Activated CD8-positive, alpha-beta T cell treated with anti-CD3 and anti-CD28 coated beads, Interleukin-2, amount 10 ng/mL, durations not matched to agents 7 days and 5 days (primary cell): ENCODE data around the gene VPS51. TPM values are rescaled to one million over a fixed set of nuclear protein-coding genes. Genes with fewer than 3 reads are reported as not detected.
A peak's percentile ranks its signal among the peaks of the same experiment; 100 is the strongest.

Experiments used
- ATAC-seq: fragments of 150-1000 bp; cut with Tn5 transposase; one replicate; pipeline ENCODE4 v1.10.0; 2021; ENCODE audit warnings: moderate library complexity
- CTCF ChIA-PET: fragments of 350-600 bp; sonication (Branson Sonifier 250); formaldehyde crosslinking; loops from one replicate; lab custom pipeline; 2021; ENCODE audit warnings: antibody characterized with exemption; lab: Charles Lee
- POLR2A ChIA-PET: fragments of 350-600 bp; sonication (Branson Sonifier 250); formaldehyde crosslinking; loops from one replicate; lab custom pipeline; 2021; ENCODE audit warnings: antibody characterized with exemption; lab: Charles Lee
- DNase-seq: peaks from one replicate; pipeline ENCODE4 v3.0.0-alpha.2; 2020
- H3K27ac Mint-ChIP-seq: one replicate; pipeline ENCODE4 v1.8.0; 2021; ENCODE audit warnings: mild to moderate bottlenecking, mixed read lengths
- H3K27me3 Mint-ChIP-seq: one replicate; pipeline ENCODE4 v1.8.0; 2021; ENCODE audit warnings: low read depth, mixed read lengths
- H3K36me3 Mint-ChIP-seq: one replicate; pipeline ENCODE4 v1.8.0; 2021; ENCODE audit warnings: low read depth, mixed read lengths
- H3K4me1 Mint-ChIP-seq: one replicate; pipeline ENCODE4 v1.8.0; 2021; ENCODE audit warnings: low read depth, mixed read lengths
- H3K4me3 Mint-ChIP-seq: one replicate; pipeline ENCODE4 v1.8.0; 2021; ENCODE audit warnings: mild to moderate bottlenecking, mixed read lengths
- H3K9me3 Mint-ChIP-seq: one replicate; pipeline ENCODE4 v1.8.0; 2022; ENCODE audit warnings: mixed read lengths; ENCODE audit not compliant: insufficient read depth
- total RNA-seq, 2 experiments: library from RNA; stranded (reverse); gene quantifications; one replicate each; pipeline ENCODE4 v1.2.3, GENCODE V29; 2021

VPS51 gene
- total RNA-seq, 2 experiments from 2014 or later = 116 to 131 TPM

DNA sequence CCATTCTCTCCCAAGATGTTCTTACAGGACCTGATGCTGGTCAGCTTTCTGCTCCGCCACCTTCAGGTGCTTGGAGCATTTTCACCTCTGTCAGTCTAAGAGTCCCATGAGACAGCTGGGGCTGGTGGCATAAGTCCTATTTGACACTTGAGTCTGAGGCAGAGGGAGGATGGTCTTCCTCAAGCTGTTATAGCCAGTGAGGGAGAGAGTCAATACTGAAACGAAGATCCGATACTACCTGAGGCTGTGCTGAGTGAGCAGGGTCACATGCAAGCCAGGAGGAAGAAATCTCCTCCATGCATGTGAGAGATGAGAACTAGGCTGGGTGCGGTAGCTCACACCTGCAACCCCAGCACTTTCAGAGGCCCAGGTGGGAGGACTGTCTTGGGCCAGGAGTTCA lies 6.4 kb upstream of the VPS51 start:
- ATAC-seq (no peak), DNase-seq (no peak)
- Mint-ChIP-seq H3K4me1 (peaks cover 12% of the 10 kb centered on the region), H3K4me3 (no peak overlapping the region), H3K27ac (no peak overlapping the region), H3K27me3 (no peaks in the 10 kb centered on the region), H3K36me3 (peaks cover 30% of the 10 kb centered on the region), H3K9me3 (no peaks in the 10 kb centered on the region)
- POLR2A ChIA-PET = interaction anchor here (1.2 to 1.7 kb wide), 2 partner anchors 14 to 33 kb away, joined by 3 to 4 read pairs; partner anchors contain the start of genes FAU and MRPL49
- CTCF ChIA-PET = interaction anchor here (1.3 to 1.5 kb wide), 2 partner anchors 11 to 146 kb away, joined by 3 to 6 read pairs; no protein-coding TSS in a partner anchor

DNA sequence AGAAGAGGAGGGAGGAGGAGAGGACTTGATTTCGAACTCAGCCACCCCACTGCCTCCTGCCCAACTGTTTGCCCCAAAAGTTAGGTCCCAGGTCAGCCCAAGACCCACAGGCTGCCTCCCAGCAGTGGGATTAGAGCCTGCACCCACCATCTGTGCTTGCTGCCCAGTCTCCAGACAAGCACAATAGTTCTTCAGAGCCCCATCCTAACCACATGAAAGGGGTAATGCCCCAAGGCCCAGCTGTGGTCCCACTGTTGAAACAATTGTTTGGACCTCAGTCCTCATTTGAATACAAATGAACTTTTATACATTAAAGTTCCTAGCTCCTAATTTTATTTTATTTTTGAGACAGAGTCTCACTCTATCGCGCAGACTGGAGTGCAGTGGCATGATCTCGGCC lies 5.4 kb upstream of the VPS51 start:
- POLR2A ChIA-PET = interaction anchor here (1.2 kb wide), 1 partner anchor 21 kb away, joined by 3 read pairs; no protein-coding TSS in a partner anchor
- no peak overlapping the region for H3K4me3 Mint-ChIP-seq

DNA sequence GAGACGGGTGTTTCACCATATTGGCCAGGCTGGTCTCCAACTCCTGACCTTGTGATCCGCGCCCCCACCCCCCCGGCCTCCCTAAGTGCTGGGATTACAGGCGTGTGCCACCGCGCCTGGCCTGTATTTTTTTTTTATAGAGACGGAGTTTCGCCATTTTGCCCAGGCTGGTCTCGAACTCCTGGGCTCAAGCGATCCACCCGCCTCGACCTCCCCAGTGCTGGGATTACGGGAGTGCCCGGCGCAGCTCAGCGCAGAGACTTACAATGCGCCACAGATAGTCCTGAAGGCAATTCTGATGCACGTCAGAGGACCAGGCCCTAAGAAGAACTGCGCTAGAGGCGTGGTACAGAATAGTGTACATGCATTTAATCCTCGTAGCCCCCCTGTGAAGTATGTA lies 587 bp upstream of the VPS51 start:
- ChIA-PET POLR2A (interaction anchor here (0.6 to 2.9 kb wide), 11 partner anchors 9 to 131 kb away, joined by 3 to 30 read pairs (median 6); partner anchors contain the start of genes CDCA5, FAU, MRPL49 and SYVN1), CTCF (interaction anchor here (0.6 to 7.8 kb wide), 9 partner anchors 10 to 226 kb away, joined by 3 to 117 read pairs (median 8); partner anchors contain the start of genes CDCA5, TM7SF2 and ZNHIT2)
- Mint-ChIP-seq H3K36me3 (peaks cover 9% of the 10 kb centered on the region), H3K9me3 (no peaks in the 10 kb centered on the region), H3K4me3 (peak overlapping the region; percentile 93), H3K4me1 (peaks cover 20% of the 10 kb centered on the region), H3K27me3 (no peaks in the 10 kb centered on the region), H3K27ac (peak overlapping the region; percentile 98)
- DNase-seq (no peak), ATAC-seq (no peak)

More for the DNA sequence above, 5.4 kb upstream of the VPS51 start:
- DNase-seq (no peak), ATAC-seq (no peak)
- CTCF ChIA-PET = interaction anchor here (1.3 to 2.3 kb wide), 4 partner anchors 12 to 147 kb away, joined by 3 to 6 read pairs (median 5); no protein-coding TSS in a partner anchor
- Mint-ChIP-seq H3K36me3 (peaks cover 29% of the 10 kb centered on the region), H3K4me1 (peaks cover 6% of the 10 kb centered on the region), H3K27ac (no peak overlapping the region), H3K27me3 (no peaks in the 10 kb centered on the region), H3K9me3 (no peaks in the 10 kb centered on the region)

DNA sequence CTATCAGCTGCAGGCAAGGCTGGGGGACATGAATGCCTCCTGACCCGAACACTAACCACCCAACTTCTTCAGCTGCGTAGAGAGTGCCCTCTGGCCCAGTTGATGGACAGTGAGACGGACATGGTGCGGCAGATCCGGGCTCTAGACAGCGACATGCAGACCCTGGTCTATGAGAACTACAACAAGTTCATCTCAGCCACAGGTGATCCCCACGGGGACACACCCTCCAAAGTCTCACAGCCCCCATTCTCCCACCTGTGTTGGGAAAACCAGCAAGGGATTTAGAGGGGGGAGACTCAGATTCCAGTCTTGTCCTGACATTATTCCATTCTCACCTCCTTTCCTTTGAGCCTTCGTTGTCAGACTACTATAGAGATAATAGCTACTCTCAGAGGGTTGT lies 912 bp downstream of the VPS51 start:
- Mint-ChIP-seq H3K4me3 (peak overlapping the region; percentile 93), H3K27me3 (no peaks in the 10 kb centered on the region), H3K9me3 (no peaks in the 10 kb centered on the region), H3K27ac (peak overlapping the region; percentile 98), H3K4me1 (peaks cover 20% of the 10 kb centered on the region), H3K36me3 (peaks cover 9% of the 10 kb centered on the region)
- ATAC-seq = no peak
- no peak for DNase-seq
- CTCF ChIA-PET = interaction anchor here (1.0 to 7.8 kb wide), 5 partner anchors 14 to 84 kb away, joined by 3 to 117 read pairs (median 4); partner anchors contain the start of genes SAC3D1, TM7SF2 and ZNHIT2
- POLR2A ChIA-PET = interaction anchor here (0.6 to 2.9 kb wide), 19 partner anchors 10 to 234 kb away, joined by 3 to 30 read pairs (median 5); partner anchors contain the start of genes ARL2, CDCA5, FAU and MRPL49

DNA sequence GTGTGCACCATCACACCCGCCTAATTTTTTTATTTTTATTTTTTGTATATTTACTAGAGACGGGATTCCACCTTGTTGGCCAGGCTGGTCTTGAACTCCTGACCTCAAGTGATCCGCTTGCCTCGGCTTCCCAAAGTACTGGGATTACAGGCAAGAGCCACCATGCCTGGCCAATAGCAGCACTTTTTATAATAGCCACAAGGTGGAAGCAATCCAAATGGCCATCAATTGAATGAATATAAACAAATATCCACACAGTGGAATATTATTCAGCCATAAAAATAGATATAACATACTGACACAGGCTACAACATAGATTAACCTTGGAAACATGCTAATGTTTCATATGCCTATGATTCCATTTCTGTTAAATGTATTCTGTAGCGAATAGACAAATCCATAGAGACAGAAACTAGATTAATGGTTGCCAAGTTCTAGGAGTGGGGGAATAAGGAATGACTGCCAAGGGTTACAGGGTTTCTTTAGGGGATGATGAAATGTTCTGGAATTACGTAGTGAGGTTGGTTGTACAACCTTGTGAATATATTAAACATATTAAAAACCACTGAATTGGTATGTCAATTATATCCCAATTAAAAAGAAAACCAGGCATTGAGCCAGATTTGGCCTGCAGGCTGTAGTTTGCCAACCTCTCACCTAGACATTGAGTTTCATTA lies 4.8 kb downstream of the VPS51 start:
- ChIA-PET CTCF (interaction anchor here (0.9 to 7.8 kb wide), 5 partner anchors 10 to 179 kb away, joined by 3 to 117 read pairs (median 9); partner anchors contain the start of genes TM7SF2 and ZNHIT2), POLR2A (interaction anchor here (1.0 to 1.5 kb wide), 3 partner anchors 8 to 34 kb away, joined by 3 to 6 read pairs (median 3); partner anchors contain the start of gene SYVN1)
- DNase-seq (no peak), ATAC-seq (no peak)
- Mint-ChIP-seq H3K27me3 (no peaks in the 10 kb centered on the region), H3K36me3 (peaks cover 24% of the 10 kb centered on the region), H3K4me1 (peaks cover 33% of the 10 kb centered on the region), H3K4me3 (no peak overlapping the region), H3K27ac (no peak overlapping the region), H3K9me3 (no peaks in the 10 kb centered on the region)

DNA sequence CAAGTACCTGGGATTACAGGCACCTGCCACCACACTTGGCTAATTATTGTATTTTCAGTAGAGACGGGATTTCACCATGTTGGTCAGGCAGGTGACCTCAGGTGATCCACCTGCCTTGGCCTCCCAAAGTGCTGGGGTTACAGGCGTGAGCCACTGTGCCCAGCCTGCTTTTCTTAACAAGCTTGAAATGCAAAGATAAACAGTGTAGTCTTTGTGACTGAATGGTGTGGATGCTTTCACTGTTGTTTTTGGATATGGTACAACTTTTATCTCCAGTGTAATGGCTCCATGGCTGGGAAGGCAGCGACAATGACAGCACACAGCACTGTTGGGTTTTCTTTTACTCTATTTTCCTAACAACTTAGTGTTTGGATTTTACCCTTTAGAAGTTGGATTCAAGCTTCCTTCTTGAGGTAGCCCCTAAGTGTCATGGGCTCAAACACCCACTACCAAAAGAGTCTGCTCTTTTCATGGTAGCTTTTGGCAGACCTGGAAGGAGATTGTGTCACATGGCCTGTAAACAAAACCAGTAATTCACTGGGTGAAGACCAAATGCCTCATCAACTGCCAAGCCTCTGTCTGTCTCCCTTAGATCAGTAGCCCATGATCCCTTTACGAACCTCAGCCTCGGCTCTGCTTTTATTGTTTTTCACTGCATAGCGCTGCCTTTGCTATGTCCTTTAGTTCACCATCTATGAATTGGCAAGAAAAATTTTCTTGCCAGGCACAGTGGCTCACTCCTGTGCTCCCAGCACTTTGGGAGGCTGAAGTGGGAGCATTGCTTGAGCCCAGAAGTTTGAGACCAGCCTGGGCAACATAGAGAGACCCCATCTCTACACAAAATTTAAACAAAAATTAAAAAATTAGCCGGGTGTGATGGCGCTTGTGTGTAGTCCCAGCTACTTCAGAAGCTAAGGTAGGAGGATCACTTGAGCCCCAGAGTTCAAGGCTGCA lies 6.4 kb downstream of the VPS51 start:
- Mint-ChIP-seq H3K27ac (no peak overlapping the region), H3K9me3 (no peaks in the 10 kb centered on the region), H3K36me3 (peaks cover 34% of the 10 kb centered on the region)

DNA sequence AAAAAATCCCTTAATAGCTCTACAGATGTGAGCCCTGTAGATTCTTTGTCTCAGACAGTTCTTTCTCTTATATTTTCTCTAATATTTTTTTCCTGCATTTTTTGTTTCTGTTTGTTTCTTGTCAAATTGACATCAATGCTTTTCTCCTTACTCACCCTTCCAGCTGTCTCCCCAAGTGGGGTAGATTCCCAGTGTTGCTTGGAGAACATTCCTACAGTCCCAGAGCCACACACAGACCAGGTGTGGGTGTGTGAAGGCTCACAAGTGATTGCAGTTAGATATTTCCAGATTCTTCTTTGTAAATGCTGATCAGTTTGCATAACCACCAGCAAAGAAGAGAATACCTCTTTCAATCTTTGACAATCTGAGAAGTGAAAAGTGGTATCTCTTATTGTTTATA lies 7.5 kb downstream of the VPS51 start:
- no peaks in the 10 kb centered on the region for H3K27me3 Mint-ChIP-seq
- H3K4me3 Mint-ChIP-seq = no peak overlapping the region
- ChIA-PET POLR2A (interaction anchor here (0.6 to 2.6 kb wide), 4 partner anchors 14 to 227 kb away, joined by 3 to 8 read pairs (median 6); partner anchors contain the start of genes CDCA5, FAU, MRPL49 and ZFPL1), CTCF (interaction anchor here (1.8 to 2.9 kb wide), 2 partner anchors 9 to 14 kb away, joined by 7 to 15 read pairs; partner anchors contain the start of gene ZNHIT2)
- peak overlapping the region; percentile 2 for H3K27ac Mint-ChIP-seq
- DNase-seq (no peak), ATAC-seq (no peak)
- peaks cover 30% of the 10 kb centered on the region for H3K36me3 Mint-ChIP-seq
- peaks cover 19% of the 10 kb centered on the region for H3K4me1 Mint-ChIP-seq
- H3K9me3 Mint-ChIP-seq = no peaks in the 10 kb centered on the region

More for the DNA sequence above, 6.4 kb downstream of the VPS51 start:
- Mint-ChIP-seq H3K4me1 (peaks cover 23% of the 10 kb centered on the region), H3K27me3 (no peaks in the 10 kb centered on the region), H3K4me3 (no peak overlapping the region)
- CTCF ChIA-PET = interaction anchor here (2.0 to 2.9 kb wide), 2 partner anchors 8 to 10 kb away, joined by 9 to 15 read pairs; no protein-coding TSS in a partner anchor
- DNase-seq = no peak
- no peak for ATAC-seq
- POLR2A ChIA-PET = interaction anchor here (1.0 to 2.6 kb wide), 4 partner anchors 8 to 32 kb away, joined by 3 to 8 read pairs (median 6); partner anchors contain the start of genes FAU, MRPL49, SYVN1 and ZNHIT2

DNA sequence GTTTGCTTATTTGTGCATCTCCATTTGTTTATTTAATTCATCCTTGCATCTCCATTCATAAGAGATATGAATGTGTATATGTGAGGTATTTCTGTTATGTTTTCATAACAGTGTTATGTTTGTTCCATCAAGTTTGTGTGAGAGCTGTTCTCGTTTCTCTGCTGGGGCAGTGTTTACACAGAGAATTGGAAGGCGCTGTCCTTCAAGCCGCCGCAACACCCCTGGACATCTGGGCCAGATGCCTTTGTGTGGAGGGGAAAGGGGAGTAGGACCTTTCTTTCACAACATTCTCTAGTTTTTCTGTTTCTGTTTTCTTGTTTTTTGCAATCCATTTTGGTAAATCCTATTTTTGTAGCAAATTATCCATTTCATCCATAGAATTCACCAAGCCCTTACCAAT lies 8.6 kb downstream of the VPS51 start:
- peak overlapping the region; percentile 2 for H3K27ac Mint-ChIP-seq
- CTCF ChIA-PET = interaction anchor here (1.2 to 1.8 kb wide), 2 partner anchors 8 to 13 kb away, joined by 3 to 7 read pairs; partner anchors contain the start of gene ZNHIT2
- POLR2A ChIA-PET = no interaction called here
- DNase-seq (no peak), ATAC-seq (no peak)
- H3K4me1 Mint-ChIP-seq = peaks cover 17% of the 10 kb centered on the region
- H3K27me3 Mint-ChIP-seq = no peaks in the 10 kb centered on the region
- no peaks in the 10 kb centered on the region for H3K9me3 Mint-ChIP-seq
- H3K36me3 Mint-ChIP-seq = peaks cover 25% of the 10 kb centered on the region
- H3K4me3 Mint-ChIP-seq = no peak overlapping the region

DNA sequence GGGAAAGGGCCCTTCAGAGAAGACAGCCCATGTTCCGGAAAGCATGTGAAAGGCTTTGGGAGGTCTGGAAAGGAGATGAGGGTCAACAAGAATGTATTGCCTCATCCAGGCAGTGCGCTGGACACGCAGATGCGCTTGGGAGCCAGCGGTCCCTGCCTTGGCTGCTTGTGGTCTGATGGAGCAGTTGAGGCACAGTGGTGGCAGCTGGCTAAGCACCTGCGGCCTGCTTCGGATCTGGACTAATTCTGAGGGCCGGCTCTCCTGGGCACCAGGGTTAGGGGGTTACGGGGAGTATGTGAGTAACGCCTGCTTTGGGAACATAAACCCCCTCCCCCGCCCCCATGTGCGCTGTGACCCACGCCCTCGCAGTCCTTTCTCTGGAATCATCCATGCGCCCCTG lies 11.1 kb downstream of the VPS51 start:
- H3K27me3 Mint-ChIP-seq = no peaks in the 10 kb centered on the region
- H3K4me1 Mint-ChIP-seq = peaks cover 38% of the 10 kb centered on the region
- H3K27ac Mint-ChIP-seq = no peak overlapping the region
- no peak overlapping the region for H3K4me3 Mint-ChIP-seq
- DNase-seq (no peak), ATAC-seq (no peak)
- peaks cover 31% of the 10 kb centered on the region for H3K36me3 Mint-ChIP-seq
- ChIA-PET POLR2A (interaction anchor here (4.6 kb wide), 1 partner anchor 11 kb away, joined by 30 read pairs; the partner anchor contains the start of gene VPS51), CTCF (interaction anchor here (1.4 kb wide), 1 partner anchor 223 kb away, joined by 3 read pairs; no protein-coding TSS in a partner anchor)
- H3K9me3 Mint-ChIP-seq = no peaks in the 10 kb centered on the region

DNA sequence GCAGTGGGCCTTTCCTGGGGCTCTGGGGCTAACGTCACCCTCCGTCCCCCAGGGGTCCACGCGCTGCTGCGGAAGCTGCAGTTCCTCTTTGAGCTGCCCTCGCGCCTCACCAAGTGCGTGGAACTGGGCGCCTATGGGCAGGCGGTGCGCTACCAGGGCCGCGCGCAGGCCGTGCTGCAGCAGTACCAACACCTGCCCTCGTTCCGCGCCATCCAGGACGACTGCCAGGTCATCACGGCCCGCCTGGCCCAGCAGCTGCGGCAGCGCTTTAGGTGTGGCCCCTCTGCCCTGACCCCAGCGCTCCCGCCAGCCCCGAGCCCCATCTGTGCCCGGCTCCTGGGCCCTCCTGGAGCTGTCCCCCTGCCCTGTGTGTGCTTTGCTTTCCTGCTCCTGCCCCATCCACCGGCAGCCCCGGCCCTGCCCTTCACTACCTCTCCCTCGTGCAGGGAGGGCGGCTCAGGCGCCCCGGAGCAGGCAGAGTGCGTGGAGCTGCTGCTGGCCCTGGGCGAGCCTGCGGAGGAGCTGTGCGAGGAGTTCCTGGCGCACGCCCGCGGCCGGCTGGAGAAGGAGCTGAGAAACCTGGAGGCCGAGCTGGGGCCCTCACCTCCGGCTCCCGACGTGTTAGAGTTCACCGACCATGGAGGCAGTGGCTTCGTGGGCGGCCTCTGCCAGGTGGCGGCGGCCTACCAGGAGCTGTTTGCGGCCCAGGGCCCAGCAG lies 11.9 kb downstream of the VPS51 start:
- H3K9me3 Mint-ChIP-seq = no peaks in the 10 kb centered on the region
- ChIA-PET CTCF (interaction anchor here (1.1 to 1.8 kb wide), 5 partner anchors 9 to 222 kb away, joined by 3 to 6 read pairs (median 3); no protein-coding TSS in a partner anchor), POLR2A (interaction anchor here (1.4 to 4.6 kb wide), 3 partner anchors 9 to 14 kb away, joined by 4 to 30 read pairs (median 7); partner anchors contain the start of genes FAU, MRPL49 and VPS51)
- H3K36me3 Mint-ChIP-seq = peaks cover 31% of the 10 kb centered on the region
- H3K27me3 Mint-ChIP-seq = no peaks in the 10 kb centered on the region
- H3K4me1 Mint-ChIP-seq = peaks cover 39% of the 10 kb centered on the region
- DNase-seq (no peak), ATAC-seq (no peak)
- H3K27ac Mint-ChIP-seq = no peak overlapping the region
- no peak overlapping the region for H3K4me3 Mint-ChIP-seq
